OCI-LY1 (cell line): ENCODE measurements around the gene ABCB10.
"Not testable (repeated sequence)": the region's sequence is repeated elsewhere in the genome, so short reads cannot be mapped to it uniquely, and the experiment has no call there.

Source experiments
- H2AFZ ChIP-seq: fragments of 200-600 bp; sonication (generic), shearing (Covaris generic); 2 replicates; pipeline ENCODE4 v1.6.0; 2014; ENCODE audit warnings: antibody characterized with exemption, mild to moderate bottlenecking, low read length
- H3F3A ChIP-seq: fragments of 200-600 bp; sonication (generic), shearing (Covaris generic); 2 replicates; pipeline ENCODE4 v1.6.0; 2014; ENCODE audit warnings: mild to moderate bottlenecking, antibody characterized with exemption, low read length, moderate library complexity; ENCODE audit not compliant: insufficient read depth
- H3K27ac ChIP-seq: fragments of 200-600 bp; sonication (generic); 2 replicates; pipeline ENCODE4 v1.5.1; 2014; ENCODE audit warnings: low read length, mixed run types, mild to moderate bottlenecking, low read depth; ENCODE audit not compliant: poor library complexity, severe bottlenecking
- H3K27me3 ChIP-seq: fragments of 200-600 bp; sonication (generic); 2 replicates; pipeline ENCODE4 v1.6.0; 2014; ENCODE audit warnings: antibody characterized with exemption, mild to moderate bottlenecking, low read length, moderate library complexity; ENCODE audit not compliant: insufficient read depth
- H3K36me3 ChIP-seq: fragments of 200-600 bp; sonication (generic); 2 replicates; pipeline ENCODE4 v1.6.1; 2014; ENCODE audit warnings: mild to moderate bottlenecking, antibody characterized with exemption, low read length, moderate library complexity, mixed read lengths; ENCODE audit not compliant: insufficient read depth
- H3K4me1 ChIP-seq: fragments of 200-600 bp; sonication (generic); 2 replicates; pipeline ENCODE4 v1.5.1; 2014; ENCODE audit warnings: mild to moderate bottlenecking, low read length, moderate library complexity; ENCODE audit not compliant: insufficient read depth, severe bottlenecking
- H3K4me2 ChIP-seq: fragments of 200-600 bp; sonication (generic), shearing (Covaris generic); 2 replicates; pipeline ENCODE4 v1.6.1; 2014; ENCODE audit warnings: low read length
- H3K4me3 ChIP-seq: fragments of 200-600 bp; sonication (generic); 2 replicates; pipeline ENCODE4 v1.5.1; 2014; ENCODE audit warnings: low read length, low read depth, mild to moderate bottlenecking, mixed read lengths; ENCODE audit not compliant: poor library complexity, severe bottlenecking
- H3K79me2 ChIP-seq: fragments of 200-600 bp; shearing (Covaris generic); 2 replicates; pipeline ENCODE4 v1.6.1; 2016; ENCODE audit warnings: mixed run types, low read length, mixed read lengths; ENCODE audit not compliant: insufficient read depth
- H3K9ac ChIP-seq: fragments of 200-600 bp; sonication (generic), shearing (Covaris generic); 2 replicates; pipeline ENCODE4 v1.6.1; 2014; ENCODE audit warnings: mild to moderate bottlenecking, low read length, mixed read lengths
- H3K9me2 ChIP-seq: fragments of 200-600 bp; sonication (generic), shearing (Covaris generic); 2 replicates; pipeline ENCODE4 v1.6.1; 2014; ENCODE audit warnings: low read depth, mild to moderate bottlenecking, low read length, mixed read lengths
- H3K9me3 ChIP-seq: fragments of 200-600 bp; shearing (Covaris generic); 2 replicates; pipeline ENCODE4 v1.6.1; 2014; ENCODE audit warnings: low read length, mixed read lengths
- H4K20me1 ChIP-seq: fragments of 200-600 bp; sonication (generic), shearing (Covaris generic); 2 replicates; pipeline ENCODE4 v1.6.0; 2016; ENCODE audit warnings: mild to moderate bottlenecking, low read length; ENCODE audit not compliant: insufficient read depth
- EZH2 ChIP-seq: fragments of 200-600 bp; sonication (generic), shearing (Covaris generic); IDR thresholded peaks from 2 replicates; pipeline ENCODE4 v1.8.0; 2017; ENCODE audit warnings: borderline replicate concordance, mixed run types, mild to moderate bottlenecking, antibody characterized with exemption, low read length, moderate library complexity, mixed read lengths
- TF ChIP-seq, protein P1 (sequence below): fragments of 200-600 bp; sonication (generic), shearing (Covaris generic); IDR thresholded peaks from 2 replicates; pipeline ENCODE4 v1.5.1; 2017; ENCODE audit warnings: mild to moderate bottlenecking, antibody characterized with exemption, low read length, moderate library complexity, mixed read lengths

Gene ABCB10

GRCh38 chr1:229526695-229527094 is 31.8 kb downstream of the ABCB10 start:
- H3K4me2 ChIP-seq, result no peak overlapping the region
- H3F3A ChIP-seq, result no peaks in the 10 kb centered on the region
- no peak overlapping the region for H2AFZ ChIP-seq
- no peaks in the 10 kb centered on the region for H3K27me3 ChIP-seq
- H3K9me3 ChIP-seq, result no peaks in the 10 kb centered on the region
- TF ChIP-seq, protein P1, sequence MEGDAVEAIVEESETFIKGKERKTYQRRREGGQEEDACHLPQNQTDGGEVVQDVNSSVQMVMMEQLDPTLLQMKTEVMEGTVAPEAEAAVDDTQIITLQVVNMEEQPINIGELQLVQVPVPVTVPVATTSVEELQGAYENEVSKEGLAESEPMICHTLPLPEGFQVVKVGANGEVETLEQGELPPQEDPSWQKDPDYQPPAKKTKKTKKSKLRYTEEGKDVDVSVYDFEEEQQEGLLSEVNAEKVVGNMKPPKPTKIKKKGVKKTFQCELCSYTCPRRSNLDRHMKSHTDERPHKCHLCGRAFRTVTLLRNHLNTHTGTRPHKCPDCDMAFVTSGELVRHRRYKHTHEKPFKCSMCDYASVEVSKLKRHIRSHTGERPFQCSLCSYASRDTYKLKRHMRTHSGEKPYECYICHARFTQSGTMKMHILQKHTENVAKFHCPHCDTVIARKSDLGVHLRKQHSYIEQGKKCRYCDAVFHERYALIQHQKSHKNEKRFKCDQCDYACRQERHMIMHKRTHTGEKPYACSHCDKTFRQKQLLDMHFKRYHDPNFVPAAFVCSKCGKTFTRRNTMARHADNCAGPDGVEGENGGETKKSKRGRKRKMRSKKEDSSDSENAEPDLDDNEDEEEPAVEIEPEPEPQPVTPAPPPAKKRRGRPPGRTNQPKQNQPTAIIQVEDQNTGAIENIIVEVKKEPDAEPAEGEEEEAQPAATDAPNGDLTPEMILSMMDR, result no peak
- no peak for TF ChIP-seq EZH2
- no peaks in the 10 kb centered on the region for H4K20me1 ChIP-seq
- no peaks in the 10 kb centered on the region for H3K9me2 ChIP-seq
- no peaks in the 10 kb centered on the region for H3K4me1 ChIP-seq
- no peaks in the 10 kb centered on the region for H3K79me2 ChIP-seq
- H3K9ac ChIP-seq, result no peak overlapping the region
- no peak overlapping the region for H3K27ac ChIP-seq
- H3K36me3 ChIP-seq, result peaks cover 57% of the 10 kb centered on the region
- no peak overlapping the region for H3K4me3 ChIP-seq

DNA sequence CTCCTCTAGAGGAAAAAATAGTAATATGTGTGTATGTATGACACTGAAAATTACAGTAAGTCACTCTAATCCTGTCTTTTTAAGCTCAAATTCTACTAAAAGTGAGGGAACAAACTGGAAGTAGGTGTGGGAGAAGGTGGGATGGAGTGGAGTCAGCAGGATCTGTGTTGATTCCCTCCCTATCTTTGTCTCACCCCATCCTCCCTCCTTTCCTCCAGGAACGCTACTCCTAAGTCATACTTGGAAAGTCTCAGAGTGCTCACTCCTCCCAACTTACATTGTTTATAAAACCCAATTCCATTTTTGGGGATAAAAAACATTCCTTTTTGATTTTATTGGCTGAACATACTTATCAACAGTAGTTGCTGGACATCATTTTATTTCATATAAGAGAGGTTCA is 35.5 kb downstream of the ABCB10 start:
- no peaks in the 10 kb centered on the region for H4K20me1 ChIP-seq
- H3K9ac ChIP-seq, result no peak overlapping the region
- H3K36me3 ChIP-seq, result peaks cover 43% of the 10 kb centered on the region
- H3K4me3 ChIP-seq, result no peak overlapping the region
- H3K27ac ChIP-seq, result no peak overlapping the region
- no peak overlapping the region for H3K4me2 ChIP-seq
- no peaks in the 10 kb centered on the region for H3K9me2 ChIP-seq
- no peaks in the 10 kb centered on the region for H3K4me1 ChIP-seq
- TF ChIP-seq EZH2, result no peak
- TF ChIP-seq, protein P1, result no peak
- H3K79me2 ChIP-seq, result no peaks in the 10 kb centered on the region
- H2AFZ ChIP-seq, result no peak overlapping the region
- no peaks in the 10 kb centered on the region for H3K27me3 ChIP-seq
- H3K9me3 ChIP-seq, result no peaks in the 10 kb centered on the region
- no peaks in the 10 kb centered on the region for H3F3A ChIP-seq

DNA sequence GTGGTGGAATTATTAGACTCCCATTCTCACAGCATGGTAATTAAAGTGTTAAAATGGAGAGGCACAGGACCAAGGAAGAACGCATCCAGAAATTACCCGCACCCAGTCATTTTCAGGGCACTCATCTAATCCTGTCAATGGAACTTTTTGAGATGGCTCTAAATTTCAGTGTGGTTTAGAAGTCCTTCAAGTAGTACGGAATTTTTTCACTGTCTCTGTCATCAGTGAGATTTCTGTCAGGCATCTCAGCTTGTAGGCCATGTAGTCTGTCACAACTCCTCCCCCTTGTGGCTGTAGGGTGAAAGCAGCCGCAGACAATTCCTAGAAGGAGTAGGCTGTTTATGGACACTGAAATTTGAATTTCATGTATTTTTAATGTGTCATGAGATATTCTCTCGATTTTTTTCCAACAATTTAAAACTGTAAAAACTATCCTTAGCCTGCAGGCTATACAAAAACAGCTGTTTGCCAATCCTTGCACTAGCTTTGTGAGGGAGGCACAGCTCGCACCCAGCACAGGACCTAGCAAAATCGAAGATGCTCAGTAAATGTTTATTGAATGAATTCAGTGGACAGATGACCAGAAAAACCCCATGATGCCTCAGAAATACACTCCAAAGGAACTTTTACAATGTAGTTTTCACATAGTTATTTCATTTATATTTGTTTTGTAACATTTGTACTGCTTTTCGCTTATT is 43.8 kb downstream of the ABCB10 start:
- TF ChIP-seq, protein P1, result peak; percentile 84
- no peak for TF ChIP-seq EZH2

DNA sequence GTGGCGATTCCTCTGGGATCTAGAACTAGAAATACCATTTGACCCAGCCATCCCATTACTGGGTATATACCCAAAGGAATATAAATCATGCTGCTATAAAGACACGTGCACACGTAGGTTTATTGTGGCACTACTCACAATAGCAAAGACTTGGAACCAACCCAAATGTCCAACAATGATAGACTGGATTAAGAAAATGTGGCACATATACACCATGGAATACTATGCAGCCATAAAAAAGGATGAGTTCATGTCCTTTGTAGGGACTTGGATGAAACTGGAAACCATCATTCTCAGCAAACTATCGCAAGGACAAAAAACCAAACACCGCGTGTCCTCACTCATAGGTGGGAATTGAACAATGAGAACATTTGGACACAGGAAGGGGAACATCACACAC is 46.9 kb downstream of the ABCB10 start:
- not testable (repeated sequence) for H3K4me2 ChIP-seq, H3K9me3 ChIP-seq, H3K4me3 ChIP-seq, H4K20me1 ChIP-seq, H3K27me3 ChIP-seq, H3K9ac ChIP-seq, H3K9me2 ChIP-seq, H3K36me3 ChIP-seq, H3F3A ChIP-seq, H3K27ac ChIP-seq, H2AFZ ChIP-seq
- peaks cover 12% of the 10 kb centered on the region for H3K79me2 ChIP-seq
- H3K4me1 ChIP-seq, result peaks cover 23% of the 10 kb centered on the region

More for the DNA sequence above, 43.8 kb downstream of the ABCB10 start:
- no peak overlapping the region for H3K4me3 ChIP-seq
- no peaks in the 10 kb centered on the region for H3K9me2 ChIP-seq
- no peak overlapping the region for H3K9ac ChIP-seq
- no peak overlapping the region for H3K4me2 ChIP-seq
- no peak overlapping the region for H2AFZ ChIP-seq
- H3K4me1 ChIP-seq, result peaks cover 6% of the 10 kb centered on the region
- H3K36me3 ChIP-seq, result peaks cover 10% of the 10 kb centered on the region; the same call in 1 of the 2 replicates
- no peaks in the 10 kb centered on the region for H4K20me1 ChIP-seq
- no peak overlapping the region for H3K27ac ChIP-seq
- H3F3A ChIP-seq, result no peaks in the 10 kb centered on the region
- H3K9me3 ChIP-seq, result no peaks in the 10 kb centered on the region
- H3K27me3 ChIP-seq, result no peaks in the 10 kb centered on the region
- no peaks in the 10 kb centered on the region for H3K79me2 ChIP-seq

DNA sequence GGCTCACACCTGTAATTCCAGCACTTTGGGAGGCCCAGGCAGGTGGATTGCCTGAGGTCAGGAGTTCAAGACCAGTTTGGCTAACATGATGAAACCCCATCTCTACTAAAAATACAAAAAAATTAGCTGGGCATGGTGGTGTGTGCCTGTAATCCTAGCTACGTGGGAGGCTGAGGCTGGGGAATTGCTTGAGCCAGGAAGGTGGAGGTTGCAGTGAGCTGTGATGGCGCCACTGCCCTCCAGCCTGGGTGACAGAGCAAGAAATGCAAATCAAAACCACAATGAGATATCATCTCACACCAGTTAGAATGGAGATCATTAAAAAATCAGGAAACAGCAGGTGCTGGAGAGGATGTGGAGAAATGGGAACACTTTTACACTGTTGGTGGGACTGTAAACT is 47.3 kb downstream of the ABCB10 start:
- H2AFZ ChIP-seq, H3K9me2 ChIP-seq, H3K9ac ChIP-seq, H3K36me3 ChIP-seq, H3F3A ChIP-seq, H3K4me2 ChIP-seq, H4K20me1 ChIP-seq, H3K27me3 ChIP-seq, H3K9me3 ChIP-seq, H3K27ac ChIP-seq, H3K4me3 ChIP-seq: not testable (repeated sequence)
- Histone ChIP-seq H3K79me2 (peaks cover 17% of the 10 kb centered on the region), H3K4me1 (peaks cover 27% of the 10 kb centered on the region)
